ENCODE measurements around the gene PARP15. TPM values are rescaled to one million over a fixed set of nuclear protein-coding genes. Genes with fewer than 3 reads are reported as not detected.

The PARP15 gene
- total and polyA plus RNA-seq, 2 experiments from 2014 or later = 0.39 to 0.87 TPM

DNA sequence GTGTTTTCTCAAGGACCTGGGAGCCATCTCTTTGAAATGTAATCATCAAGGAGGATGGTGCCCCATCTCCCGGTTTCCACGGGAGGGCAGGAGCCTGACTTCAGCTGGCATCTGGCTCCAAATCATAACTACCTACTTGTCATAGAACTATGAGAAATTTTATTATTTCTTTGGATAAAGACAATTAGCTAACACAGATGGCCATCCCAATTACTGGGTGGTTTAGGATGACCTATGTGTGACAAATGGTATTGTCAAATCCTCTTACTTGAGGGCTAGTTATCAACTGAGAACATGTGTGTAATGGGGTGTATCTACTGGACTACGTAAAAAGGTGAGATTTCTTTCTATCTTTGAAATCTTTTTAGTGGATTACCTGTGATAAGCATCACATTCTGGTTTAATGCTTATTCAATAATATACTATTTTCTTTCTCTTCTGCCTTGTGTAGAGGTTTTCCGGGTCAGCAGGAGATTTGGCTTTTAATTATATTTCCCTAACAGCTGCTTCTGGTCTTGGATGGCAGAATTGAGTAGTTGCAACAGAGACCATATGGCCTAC lies 87.9 kb downstream of the PARP15 start:
- peaks cover 5% of the 10 kb centered on the region; the same call in 1 of the 3 replicates for H3K4me1 Mint-ChIP-seq
- Histone ChIP-seq H3K4me1 (ENCODE audit: insufficient read depth) (peaks cover 11% of the 10 kb centered on the region; the same call in 1 of the 2 replicates), H3K4me2 (no peak overlapping the region), H3K9me2 (ENCODE audit: insufficient read depth) (no peaks in the 10 kb centered on the region), H3K36me3 (ENCODE audit: insufficient read depth) (no peaks in the 10 kb centered on the region), H3K79me2 (replicated peaks; ENCODE audit: insufficient read depth) (no peaks in the 10 kb centered on the region), H3K27ac (ENCODE audit: low read depth) (no peak overlapping the region), H3K4me3 (no peak overlapping the region), H3F3A (replicated peaks; ENCODE audit: low read depth) (no peaks in the 10 kb centered on the region), H4K20me1 (replicated peaks; ENCODE audit: insufficient read depth) (no peaks in the 10 kb centered on the region), H3K27me3 (ENCODE audit: insufficient read depth) (no peaks in the 10 kb centered on the region), H2AFZ (peak overlapping the region; percentile 56; the same call in 1 of the 2 replicates)
- no peak overlapping the region for H3K27ac Mint-ChIP-seq
- ATAC-seq = no peak
- TF ChIP-seq, protein P1, sequence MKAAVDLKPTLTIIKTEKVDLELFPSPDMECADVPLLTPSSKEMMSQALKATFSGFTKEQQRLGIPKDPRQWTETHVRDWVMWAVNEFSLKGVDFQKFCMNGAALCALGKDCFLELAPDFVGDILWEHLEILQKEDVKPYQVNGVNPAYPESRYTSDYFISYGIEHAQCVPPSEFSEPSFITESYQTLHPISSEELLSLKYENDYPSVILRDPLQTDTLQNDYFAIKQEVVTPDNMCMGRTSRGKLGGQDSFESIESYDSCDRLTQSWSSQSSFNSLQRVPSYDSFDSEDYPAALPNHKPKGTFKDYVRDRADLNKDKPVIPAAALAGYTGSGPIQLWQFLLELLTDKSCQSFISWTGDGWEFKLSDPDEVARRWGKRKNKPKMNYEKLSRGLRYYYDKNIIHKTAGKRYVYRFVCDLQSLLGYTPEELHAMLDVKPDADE (IDR thresholded peaks at IDR 0.05) = no peak
- no peak for TF ChIP-seq ZNF114 (CRISPR knock-in tag; IDR thresholded peaks at IDR 0.05)
- TF ChIP-seq, protein P2, sequence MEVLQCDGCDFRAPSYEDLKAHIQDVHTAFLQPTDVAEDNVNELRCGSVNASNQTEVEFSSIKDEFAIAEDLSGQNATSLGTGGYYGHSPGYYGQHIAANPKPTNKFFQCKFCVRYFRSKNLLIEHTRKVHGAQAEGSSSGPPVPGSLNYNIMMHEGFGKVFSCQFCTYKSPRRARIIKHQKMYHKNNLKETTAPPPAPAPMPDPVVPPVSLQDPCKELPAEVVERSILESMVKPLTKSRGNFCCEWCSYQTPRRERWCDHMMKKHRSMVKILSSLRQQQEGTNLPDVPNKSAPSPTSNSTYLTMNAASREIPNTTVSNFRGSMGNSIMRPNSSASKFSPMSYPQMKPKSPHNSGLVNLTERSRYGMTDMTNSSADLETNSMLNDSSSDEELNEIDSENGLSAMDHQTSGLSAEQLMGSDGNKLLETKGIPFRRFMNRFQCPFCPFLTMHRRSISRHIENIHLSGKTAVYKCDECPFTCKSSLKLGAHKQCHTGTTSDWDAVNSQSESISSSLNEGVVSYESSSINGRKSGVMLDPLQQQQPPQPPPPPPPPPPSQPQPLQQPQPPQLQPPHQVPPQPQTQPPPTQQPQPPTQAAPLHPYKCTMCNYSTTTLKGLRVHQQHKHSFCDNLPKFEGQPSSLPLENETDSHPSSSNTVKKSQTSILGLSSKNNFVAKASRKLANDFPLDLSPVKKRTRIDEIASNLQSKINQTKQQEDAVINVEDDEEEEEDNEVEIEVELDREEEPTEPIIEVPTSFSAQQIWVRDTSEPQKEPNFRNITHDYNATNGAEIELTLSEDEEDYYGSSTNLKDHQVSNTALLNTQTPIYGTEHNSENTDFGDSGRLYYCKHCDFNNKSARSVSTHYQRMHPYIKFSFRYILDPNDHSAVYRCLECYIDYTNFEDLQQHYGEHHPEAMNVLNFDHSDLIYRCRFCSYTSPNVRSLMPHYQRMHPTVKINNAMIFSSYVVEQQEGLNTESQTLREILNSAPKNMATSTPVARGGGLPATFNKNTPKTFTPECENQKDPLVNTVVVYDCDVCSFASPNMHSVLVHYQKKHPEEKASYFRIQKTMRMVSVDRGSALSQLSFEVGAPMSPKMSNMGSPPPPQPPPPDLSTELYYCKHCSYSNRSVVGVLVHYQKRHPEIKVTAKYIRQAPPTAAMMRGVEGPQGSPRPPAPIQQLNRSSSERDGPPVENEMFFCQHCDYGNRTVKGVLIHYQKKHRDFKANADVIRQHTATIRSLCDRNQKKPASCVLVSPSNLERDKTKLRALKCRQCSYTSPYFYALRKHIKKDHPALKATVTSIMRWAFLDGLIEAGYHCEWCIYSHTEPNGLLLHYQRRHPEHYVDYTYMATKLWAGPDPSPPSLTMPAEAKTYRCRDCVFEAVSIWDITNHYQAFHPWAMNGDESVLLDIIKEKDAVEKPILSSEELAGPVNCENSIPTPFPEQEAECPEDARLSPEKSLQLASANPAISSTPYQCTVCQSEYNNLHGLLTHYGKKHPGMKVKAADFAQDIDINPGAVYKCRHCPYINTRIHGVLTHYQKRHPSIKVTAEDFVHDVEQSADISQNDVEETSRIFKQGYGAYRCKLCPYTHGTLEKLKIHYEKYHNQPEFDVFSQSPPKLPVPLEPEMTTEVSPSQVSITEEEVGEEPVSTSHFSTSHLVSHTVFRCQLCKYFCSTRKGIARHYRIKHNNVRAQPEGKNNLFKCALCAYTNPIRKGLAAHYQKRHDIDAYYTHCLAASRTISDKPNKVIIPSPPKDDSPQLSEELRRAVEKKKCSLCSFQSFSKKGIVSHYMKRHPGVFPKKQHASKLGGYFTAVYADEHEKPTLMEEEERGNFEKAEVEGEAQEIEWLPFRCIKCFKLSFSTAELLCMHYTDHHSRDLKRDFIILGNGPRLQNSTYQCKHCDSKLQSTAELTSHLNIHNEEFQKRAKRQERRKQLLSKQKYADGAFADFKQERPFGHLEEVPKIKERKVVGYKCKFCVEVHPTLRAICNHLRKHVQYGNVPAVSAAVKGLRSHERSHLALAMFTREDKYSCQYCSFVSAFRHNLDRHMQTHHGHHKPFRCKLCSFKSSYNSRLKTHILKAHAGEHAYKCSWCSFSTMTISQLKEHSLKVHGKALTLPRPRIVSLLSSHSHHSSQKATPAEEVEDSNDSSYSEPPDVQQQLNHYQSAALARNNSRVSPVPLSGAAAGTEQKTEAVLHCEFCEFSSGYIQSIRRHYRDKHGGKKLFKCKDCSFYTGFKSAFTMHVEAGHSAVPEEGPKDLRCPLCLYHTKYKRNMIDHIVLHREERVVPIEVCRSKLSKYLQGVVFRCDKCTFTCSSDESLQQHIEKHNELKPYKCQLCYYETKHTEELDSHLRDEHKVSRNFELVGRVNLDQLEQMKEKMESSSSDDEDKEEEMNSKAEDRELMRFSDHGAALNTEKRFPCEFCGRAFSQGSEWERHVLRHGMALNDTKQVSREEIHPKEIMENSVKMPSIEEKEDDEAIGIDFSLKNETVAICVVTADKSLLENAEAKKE (CRISPR knock-in tag; IDR thresholded peaks at IDR 0.05) = no peak
- TF ChIP-seq NANOG (IDR thresholded peaks at IDR 0.05; ENCODE audit: borderline replicate concordance) = no peak
- no peak for TF ChIP-seq ZNF331 (CRISPR knock-in tag; IDR thresholded peaks at IDR 0.05; ENCODE audit: low read depth)
- TF ChIP-seq, protein P3, sequence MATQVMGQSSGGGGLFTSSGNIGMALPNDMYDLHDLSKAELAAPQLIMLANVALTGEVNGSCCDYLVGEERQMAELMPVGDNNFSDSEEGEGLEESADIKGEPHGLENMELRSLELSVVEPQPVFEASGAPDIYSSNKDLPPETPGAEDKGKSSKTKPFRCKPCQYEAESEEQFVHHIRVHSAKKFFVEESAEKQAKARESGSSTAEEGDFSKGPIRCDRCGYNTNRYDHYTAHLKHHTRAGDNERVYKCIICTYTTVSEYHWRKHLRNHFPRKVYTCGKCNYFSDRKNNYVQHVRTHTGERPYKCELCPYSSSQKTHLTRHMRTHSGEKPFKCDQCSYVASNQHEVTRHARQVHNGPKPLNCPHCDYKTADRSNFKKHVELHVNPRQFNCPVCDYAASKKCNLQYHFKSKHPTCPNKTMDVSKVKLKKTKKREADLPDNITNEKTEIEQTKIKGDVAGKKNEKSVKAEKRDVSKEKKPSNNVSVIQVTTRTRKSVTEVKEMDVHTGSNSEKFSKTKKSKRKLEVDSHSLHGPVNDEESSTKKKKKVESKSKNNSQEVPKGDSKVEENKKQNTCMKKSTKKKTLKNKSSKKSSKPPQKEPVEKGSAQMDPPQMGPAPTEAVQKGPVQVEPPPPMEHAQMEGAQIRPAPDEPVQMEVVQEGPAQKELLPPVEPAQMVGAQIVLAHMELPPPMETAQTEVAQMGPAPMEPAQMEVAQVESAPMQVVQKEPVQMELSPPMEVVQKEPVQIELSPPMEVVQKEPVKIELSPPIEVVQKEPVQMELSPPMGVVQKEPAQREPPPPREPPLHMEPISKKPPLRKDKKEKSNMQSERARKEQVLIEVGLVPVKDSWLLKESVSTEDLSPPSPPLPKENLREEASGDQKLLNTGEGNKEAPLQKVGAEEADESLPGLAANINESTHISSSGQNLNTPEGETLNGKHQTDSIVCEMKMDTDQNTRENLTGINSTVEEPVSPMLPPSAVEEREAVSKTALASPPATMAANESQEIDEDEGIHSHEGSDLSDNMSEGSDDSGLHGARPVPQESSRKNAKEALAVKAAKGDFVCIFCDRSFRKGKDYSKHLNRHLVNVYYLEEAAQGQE (IDR thresholded peaks at IDR 0.05; ENCODE audit: unreplicated experiment) = no peak
- no peak for TF ChIP-seq EZH2phosphoT487 (IDR thresholded peaks at IDR 0.05; ENCODE audit: unreplicated experiment)
- TF ChIP-seq, protein P4, sequence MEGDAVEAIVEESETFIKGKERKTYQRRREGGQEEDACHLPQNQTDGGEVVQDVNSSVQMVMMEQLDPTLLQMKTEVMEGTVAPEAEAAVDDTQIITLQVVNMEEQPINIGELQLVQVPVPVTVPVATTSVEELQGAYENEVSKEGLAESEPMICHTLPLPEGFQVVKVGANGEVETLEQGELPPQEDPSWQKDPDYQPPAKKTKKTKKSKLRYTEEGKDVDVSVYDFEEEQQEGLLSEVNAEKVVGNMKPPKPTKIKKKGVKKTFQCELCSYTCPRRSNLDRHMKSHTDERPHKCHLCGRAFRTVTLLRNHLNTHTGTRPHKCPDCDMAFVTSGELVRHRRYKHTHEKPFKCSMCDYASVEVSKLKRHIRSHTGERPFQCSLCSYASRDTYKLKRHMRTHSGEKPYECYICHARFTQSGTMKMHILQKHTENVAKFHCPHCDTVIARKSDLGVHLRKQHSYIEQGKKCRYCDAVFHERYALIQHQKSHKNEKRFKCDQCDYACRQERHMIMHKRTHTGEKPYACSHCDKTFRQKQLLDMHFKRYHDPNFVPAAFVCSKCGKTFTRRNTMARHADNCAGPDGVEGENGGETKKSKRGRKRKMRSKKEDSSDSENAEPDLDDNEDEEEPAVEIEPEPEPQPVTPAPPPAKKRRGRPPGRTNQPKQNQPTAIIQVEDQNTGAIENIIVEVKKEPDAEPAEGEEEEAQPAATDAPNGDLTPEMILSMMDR (conservative IDR thresholded peaks at IDR 0.05; ENCODE audit: low read depth in 2 of 2) = no peak
- TF ChIP-seq EZH2 (IDR thresholded peaks at IDR 0.05; ENCODE audit: low read depth, unreplicated experiment) = no peak
- TF ChIP-seq CREB1 (CRISPR knock-in tag; IDR thresholded peaks at IDR 0.05; ENCODE audit: low read depth) = no peak
- TF ChIP-seq JUNB (IDR thresholded peaks at IDR 0.05; ENCODE audit: unreplicated experiment) = no peak
- TF ChIP-seq STAT1 (IDR thresholded peaks at IDR 0.05; ENCODE audit: unreplicated experiment) = no peak
- no peak for TF ChIP-seq POLR2AphosphoS5 (IDR thresholded peaks at IDR 0.05; ENCODE audit: low read depth)
- no peak for DNase-seq (ENCODE audit: low spot score)
- peaks cover 7% of the 10 kb centered on the region; the same call in 2 of the 3 replicates for H3K9me3 Mint-ChIP-seq
- peaks cover 6% of the 10 kb centered on the region for H3K27me3 Mint-ChIP-seq (ENCODE audit: insufficient read depth, low read depth, poor library complexity)
- no peak overlapping the region for H3K4me3 Mint-ChIP-seq
- no peaks in the 10 kb centered on the region; the same call in 2 of the 3 replicates for H3K36me3 Mint-ChIP-seq (ENCODE audit: low read depth)
